ENCODE measurements around the gene CA5B.
"Not testable (repeated sequence)": the region's sequence is repeated elsewhere in the genome, so short reads cannot be mapped to it uniquely, and the experiment has no call there.

Gene CA5B

GRCh38 chrX:15749642-15750610 is 11.9 kb downstream of the CA5B start:
- DNase-seq: peak; percentile 2

- no peak for DNase-seq
Measured at GRCh38 chrX:15750611-15751154, 12.6 kb downstream of the CA5B start.

- DNase-seq: no peak
Measured at GRCh38 chrX:15751155-15751819, 13.2 kb downstream of the CA5B start.

DNA sequence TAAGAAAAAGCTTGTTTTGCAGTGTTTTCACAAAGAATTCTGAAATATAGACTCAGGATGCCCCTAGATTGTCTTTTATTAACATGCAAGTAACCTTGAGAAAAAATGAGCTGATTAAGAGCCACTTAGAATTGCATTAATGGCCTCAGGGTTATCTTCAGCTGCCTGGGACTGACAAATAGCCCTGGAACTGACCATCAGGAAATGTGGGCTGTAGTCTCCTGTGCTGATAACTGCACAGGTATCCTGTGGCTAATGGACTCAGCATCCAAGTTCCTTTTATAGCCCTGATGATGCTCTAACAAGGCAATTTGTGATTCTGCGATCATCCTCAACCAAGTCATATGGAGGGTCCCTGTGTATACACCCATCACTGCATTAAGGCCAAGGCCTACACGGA is 17.0 kb downstream of the CA5B start:
- DNase-seq: no peak

DNA sequence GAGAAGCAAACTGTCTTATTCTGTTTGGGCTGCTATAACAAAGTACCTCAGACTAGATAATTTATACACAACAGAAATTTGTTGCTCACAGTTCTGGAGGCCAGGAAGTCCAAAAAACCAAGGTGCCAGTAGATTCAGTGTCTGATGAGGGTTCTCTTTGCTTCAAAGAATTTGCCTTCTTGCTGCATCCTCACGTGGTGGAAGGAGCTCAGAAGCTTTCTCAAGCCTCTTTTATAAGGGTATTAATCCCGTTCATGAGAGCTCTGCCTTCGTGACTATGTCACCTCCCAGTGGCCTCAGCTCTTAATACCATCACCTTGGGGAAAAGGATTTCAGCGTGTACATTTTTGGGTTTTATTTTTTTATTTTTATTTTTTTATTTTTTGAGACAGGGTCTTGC is 20.1 kb downstream of the CA5B start:
- DNase-seq: no peak

DNA sequence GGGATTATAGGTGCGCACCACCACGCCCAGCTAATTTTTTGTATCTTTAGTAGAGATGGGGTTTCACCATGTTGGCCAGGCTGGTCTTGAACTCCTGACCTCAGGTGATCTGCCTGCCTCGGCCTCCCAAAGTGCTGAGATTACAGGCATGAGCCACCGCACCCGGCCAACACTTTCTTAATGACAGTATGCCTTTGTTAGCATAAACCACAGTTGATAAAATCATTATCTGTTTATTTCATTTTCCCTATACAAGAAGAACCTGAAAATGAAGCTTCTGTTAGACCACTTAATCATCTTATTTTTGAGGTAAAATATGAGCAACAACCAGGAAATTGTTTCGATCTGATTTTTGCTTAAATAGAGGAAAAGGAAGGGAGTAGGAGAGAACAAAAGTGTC is 21.8 kb downstream of the CA5B start:
- DNase-seq: not testable (repeated sequence)

DNA sequence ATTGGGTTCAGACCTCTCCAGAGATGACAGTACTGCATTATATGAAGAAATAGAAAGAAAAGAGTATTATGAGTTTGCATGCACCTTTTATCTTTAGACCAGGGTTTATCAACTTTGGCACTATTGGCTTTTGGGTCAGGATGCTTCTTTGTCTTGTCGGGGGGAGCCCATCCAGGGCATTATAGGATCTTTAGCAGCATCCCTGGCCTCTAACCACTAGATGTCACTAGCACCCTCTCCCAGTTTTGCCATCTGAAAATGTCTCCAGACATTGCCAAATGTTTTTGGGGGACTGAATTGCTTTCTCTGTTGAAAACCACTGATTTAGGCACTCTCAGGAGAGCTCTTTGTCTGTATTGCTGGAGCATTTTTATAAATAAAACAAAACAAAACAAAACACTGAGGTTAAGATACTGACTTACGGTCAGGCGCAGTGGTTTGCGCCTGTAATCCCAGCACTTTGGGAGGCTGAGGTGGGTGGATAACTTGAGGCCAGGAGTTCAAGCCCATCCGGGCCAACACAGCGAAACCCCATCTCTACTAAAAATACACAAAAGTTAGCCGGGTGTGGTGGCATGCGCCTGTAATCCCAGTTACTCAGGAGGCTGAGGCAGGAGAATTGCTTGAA is 23.6 kb downstream of the CA5B start:
- no peak for DNase-seq

DNA sequence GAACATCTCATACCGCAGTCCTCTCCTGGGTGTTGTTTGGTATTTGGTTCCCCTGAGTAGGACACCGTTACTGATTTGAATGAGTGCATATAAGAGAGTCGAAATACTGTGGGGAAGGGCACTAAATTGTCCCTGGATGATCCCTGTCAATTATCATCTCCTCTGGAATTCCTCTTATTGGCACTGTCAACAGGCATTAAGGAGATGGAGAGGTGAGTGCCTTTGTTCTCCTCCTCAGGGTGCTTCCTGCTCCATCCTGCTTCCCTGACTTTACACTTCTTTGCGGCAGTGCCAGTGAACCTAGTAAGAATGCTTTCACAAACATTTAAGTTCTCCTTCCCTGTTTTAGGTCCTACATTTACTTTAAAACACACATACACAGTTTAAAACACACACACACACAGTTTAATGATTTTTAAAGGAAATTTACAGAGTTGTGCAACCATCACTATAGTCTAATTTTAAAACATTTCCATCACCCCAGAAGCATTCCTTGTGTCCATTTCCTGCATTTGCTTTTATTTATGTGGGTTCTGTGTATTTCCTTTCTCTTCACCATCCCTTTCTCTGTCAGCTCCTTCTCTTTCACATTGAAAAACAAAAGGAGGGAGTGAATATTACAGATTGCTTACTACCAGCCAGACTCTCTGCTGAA is 31.4 kb downstream of the CA5B start:
- no peak for DNase-seq

DNA sequence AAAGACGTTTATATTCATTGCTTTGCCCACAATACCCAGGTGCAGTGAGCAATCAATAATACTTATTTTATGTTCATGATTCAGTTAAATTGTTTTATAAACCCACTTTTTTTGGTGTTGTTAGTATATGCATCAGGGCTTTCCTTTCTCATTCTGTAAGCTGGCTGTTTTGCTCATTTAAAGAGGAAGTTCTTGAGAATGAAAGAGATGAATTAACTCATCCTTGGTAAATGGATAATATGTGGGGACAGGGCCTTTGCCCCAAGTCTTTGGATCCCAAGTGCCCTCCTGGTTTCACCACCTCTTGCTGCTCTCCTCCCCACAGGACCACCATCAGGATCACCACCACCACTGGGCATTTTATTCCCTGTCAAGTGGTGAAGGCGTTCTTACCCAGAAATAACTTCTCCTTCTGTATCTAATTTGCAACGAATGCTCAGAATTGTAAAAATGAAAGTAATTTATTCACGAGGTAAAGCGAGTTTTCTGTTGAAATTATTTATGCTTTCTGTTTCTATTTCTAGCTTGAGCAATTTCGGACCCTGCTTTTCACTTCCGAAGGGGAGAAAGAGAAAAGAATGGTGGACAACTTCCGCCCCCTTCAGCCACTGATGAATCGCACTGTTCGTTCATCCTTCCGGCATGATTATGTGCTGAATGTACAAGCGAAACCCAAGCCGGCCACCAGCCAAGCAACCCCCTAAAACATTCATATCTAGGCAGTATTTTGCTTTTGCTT is 44.1 kb downstream of the CA5B start:
- DNase-seq: no peak

GRCh38 chrX:15785176-15785750 is 47.2 kb downstream of the CA5B start:
- no peak for DNase-seq

DNA sequence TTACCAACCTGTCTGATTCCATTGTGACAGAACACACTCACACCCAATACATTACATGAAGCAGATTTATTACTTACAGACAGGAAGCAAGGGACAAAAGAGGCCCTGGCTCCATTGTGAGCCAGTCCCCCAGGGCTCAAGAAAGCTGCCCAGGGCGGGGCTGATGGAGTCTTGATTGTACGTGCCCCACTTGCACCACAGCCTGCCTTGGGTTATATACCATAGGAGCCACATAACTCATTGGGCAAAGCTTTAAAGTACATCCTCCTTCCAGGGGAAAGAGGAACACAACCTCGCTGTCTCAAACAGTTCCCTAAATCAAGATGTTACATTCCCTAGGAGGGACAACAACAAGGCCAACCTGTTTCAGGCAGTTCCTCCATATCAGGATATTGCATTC is 48.8 kb downstream of the CA5B start:
- no peak for DNase-seq

GRCh38 chrX:15789979-15790768 is 52.1 kb downstream of the CA5B start, which contains the start of gene ZRSR2:
Gene ZRSR2, plus strand, starts transcription at chrX:15790484. Its CDS starts 12 bp downstream, at chrX:15790496.
- peak; percentile 25 for DNase-seq

DNA sequence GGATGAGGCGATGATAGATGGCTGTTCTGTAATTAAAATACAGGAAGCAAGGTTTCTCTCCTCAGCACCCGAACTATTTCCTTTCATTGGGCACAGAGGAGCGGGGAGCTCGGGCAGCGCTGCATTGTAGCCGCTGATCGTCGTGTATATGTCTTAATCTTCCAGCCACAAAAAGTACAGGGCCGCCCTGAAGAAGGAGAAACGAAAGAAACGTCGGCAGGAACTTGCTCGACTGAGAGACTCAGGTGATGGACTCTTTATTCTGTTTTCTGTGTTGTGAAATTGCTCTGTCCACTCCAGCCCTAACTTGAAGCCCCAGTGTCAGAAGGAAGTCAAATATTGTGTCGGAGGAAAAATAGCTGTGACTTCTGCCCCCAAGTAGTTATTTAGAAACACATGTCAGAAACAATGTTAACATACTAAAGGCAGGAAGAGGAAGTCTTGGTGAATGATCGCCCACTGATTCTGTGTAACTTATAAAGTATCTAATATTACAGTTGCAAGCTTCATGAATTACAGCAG is 52.8 kb downstream of the CA5B start:
- peak; percentile 7 for DNase-seq

- no peak for DNase-seq
Measured at GRCh38 chrX:15797707-15798106, 59.6 kb downstream of the CA5B start.

DNA sequence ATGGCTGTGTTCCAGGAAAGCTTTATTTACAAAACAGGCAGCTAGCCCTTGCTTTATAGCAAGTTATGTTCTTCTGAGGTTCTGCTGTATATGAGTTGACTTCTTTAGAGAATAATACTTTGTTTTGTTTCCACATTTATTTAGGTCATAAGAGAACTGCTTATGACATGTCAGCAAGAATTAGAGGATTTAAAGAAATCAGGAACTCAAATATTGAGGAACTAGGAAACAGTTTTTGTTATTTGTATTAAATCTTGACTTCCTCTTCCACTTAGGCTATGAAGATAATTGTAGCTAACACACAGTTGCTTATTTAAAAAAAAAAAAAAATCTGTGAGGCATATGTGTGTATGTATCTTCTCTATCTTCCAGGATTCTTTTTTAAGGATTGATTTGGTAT is 66.5 kb downstream of the CA5B start:
- no peak for DNase-seq

- no peak for DNase-seq
Measured at GRCh38 chrX:15808254-15808653, 70.2 kb downstream of the CA5B start.

DNA sequence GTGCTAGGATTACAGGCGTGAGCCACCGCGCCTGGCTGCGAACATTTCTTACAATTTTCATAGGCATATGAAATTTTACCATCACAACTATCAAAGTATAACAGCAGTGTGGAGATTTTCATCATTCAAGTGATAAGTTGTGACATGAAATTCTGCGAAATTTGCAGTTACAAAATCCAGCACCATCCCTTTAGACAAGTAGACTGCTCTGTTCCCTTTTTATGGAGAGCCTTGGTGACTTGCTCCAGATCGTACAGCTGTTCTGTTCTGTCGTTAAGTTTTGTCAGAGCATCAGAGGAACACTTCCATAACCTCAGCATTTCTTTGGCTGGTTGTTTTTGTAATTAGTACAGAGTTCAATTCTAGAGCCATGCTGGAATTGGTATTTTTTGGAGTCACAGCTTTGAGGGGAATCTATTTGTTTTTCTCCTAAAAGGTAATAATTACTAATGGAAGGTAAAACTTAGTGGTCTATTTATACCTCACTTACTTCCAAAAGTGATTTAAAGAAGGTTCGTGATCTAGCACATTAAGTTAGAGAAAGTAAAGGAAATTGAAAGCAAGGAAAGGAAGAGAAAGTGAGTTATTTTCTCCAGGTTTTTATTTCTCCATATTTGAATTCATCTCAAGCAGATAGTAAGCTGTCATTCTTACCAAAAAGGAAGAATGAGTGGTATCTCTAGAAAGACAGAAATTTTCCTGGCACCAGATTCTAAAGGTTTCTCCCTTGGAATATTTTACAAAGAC is 74.3 kb downstream of the CA5B start:
- DNase-seq: peak; percentile 45

- no peak for DNase-seq
Measured at GRCh38 chrX:15813416-15813815, 75.3 kb downstream of the CA5B start.

DNA sequence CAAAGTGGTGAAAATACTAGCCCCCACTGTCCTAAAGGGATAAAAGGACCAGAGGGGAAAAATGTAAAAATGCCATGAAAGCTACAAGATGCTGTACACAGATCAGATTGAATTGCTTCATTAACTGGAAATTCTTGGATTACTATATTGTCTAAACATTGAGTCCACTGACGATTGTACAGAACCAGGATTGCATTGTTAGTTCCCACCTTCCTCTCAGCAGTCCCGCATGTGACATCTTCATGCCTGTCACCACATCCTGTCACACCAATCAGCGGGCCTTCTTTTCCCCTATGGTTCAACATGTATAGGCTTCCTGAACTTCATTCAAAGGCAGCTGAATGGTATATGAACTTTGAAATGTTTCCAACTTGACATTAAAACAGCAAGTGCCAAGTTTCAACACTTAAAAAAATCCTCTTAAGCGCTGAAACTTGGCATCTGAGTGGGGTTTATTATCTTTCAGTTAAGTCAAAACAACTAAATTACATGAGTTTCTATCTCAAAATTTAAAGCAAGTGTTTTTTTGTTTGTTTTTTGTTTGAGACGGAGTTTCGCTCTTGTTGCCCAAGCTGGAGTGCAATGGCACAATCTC is 76.8 kb downstream of the CA5B start:
- no peak for DNase-seq

All from GF-D8 (cell line).